ENCODE measurements around the gene SNX1.
"Not testable (repeated sequence)": the region's sequence is repeated elsewhere in the genome, so short reads cannot be mapped to it uniquely, and the experiment has no call there.

SNX1 gene

GRCh38 chr15:64117759-64118487 lies 22.1 kb downstream of the SNX1 start:
- no peak for DNase-seq (ENCODE audit: low spot score)

- DNase-seq (ENCODE audit: low spot score), result not testable (repeated sequence)
Measured at GRCh38 chr15:64120322-64120721, 24.5 kb downstream of the SNX1 start.

GRCh38 chr15:64121614-64122013 lies 25.8 kb downstream of the SNX1 start:
- DNase-seq (ENCODE audit: low spot score), result no peak

- DNase-seq (ENCODE audit: low spot score), result no peak
Measured at GRCh38 chr15:64122444-64122843, 26.7 kb downstream of the SNX1 start.

- DNase-seq (ENCODE audit: low spot score), result peak; percentile 97
Measured at GRCh38 chr15:64122936-64123351, 27.2 kb downstream of the SNX1 start.

GRCh38 chr15:64125978-64126377 lies 30.2 kb downstream of the SNX1 start:
- no peak for DNase-seq (ENCODE audit: low spot score)

- no peak for DNase-seq (ENCODE audit: low spot score)
Measured at GRCh38 chr15:64127521-64128270, 31.9 kb downstream of the SNX1 start.

GRCh38 chr15:64130159-64130558 lies 34.4 kb downstream of the SNX1 start:
- no peak for DNase-seq (ENCODE audit: low spot score)

GRCh38 chr15:64131547-64131946 lies 35.8 kb downstream of the SNX1 start:
- DNase-seq (ENCODE audit: low spot score), result no peak

GRCh38 chr15:64132217-64132616 lies 36.4 kb downstream of the SNX1 start:
- no peak for DNase-seq (ENCODE audit: low spot score)

GRCh38 chr15:64133623-64134344 lies 38.0 kb downstream of the SNX1 start:
- DNase-seq (ENCODE audit: low spot score), result no peak

- DNase-seq (ENCODE audit: low spot score), result peak; percentile 77
Measured at GRCh38 chr15:64134345-64134829, 38.6 kb downstream of the SNX1 start.

- DNase-seq (ENCODE audit: low spot score), result no peak
Measured at GRCh38 chr15:64136347-64136746, 40.6 kb downstream of the SNX1 start.

- no peak for DNase-seq (ENCODE audit: low spot score)
Measured at GRCh38 chr15:64137226-64137833, 41.5 kb downstream of the SNX1 start.

GRCh38 chr15:64138331-64138941 lies 42.7 kb downstream of the SNX1 start:
- no peak for DNase-seq (ENCODE audit: low spot score)

GRCh38 chr15:64141798-64142512 lies 46.2 kb downstream of the SNX1 start:
- no peak for DNase-seq (ENCODE audit: low spot score)

GRCh38 chr15:64143276-64143675 lies 47.5 kb downstream of the SNX1 start:
- no peak for DNase-seq (ENCODE audit: low spot score)

GRCh38 chr15:64144192-64144564 lies 48.4 kb downstream of the SNX1 start:
- no peak for DNase-seq (ENCODE audit: low spot score)

GRCh38 chr15:64144565-64145281 lies 48.9 kb downstream of the SNX1 start:
- DNase-seq (ENCODE audit: low spot score), result no peak

- DNase-seq (ENCODE audit: low spot score), result no peak
Measured at GRCh38 chr15:64146041-64146440, 50.3 kb downstream of the SNX1 start.

GRCh38 chr15:64146520-64146884 lies 50.7 kb downstream of the SNX1 start:
- DNase-seq (ENCODE audit: low spot score), result no peak

Measured in putamen (tissue), 1 donor.